CD14-positive monocyte (primary cell): ENCODE measurements around the gene UBR2. TPM values are rescaled to one million over a fixed set of nuclear protein-coding genes. Genes with fewer than 3 reads are reported as not detected.

Experiments
- DNase-seq, 3 donors: peaks; one replicate each; pipeline ENCODE4 v3.0.0-alpha.2; 2011 to 2022
- H2AFZ ChIP-seq: 2 replicates; pipeline ENCODE4 v1.6.0; 2012; ENCODE audit warnings: mild to moderate bottlenecking, low read depth, low read length, inconsistent platforms; ENCODE audit not compliant: insufficient read depth, poor library complexity, severe bottlenecking
- H3K27ac ChIP-seq, 2 donors: 1 replicate in 1 of 2; 2 replicates in 1 of 2; pipeline ENCODE4 v1.5.1; 2012 to 2013; ENCODE audit warnings: low read length in 2 of 2, control low read depth in 1 of 2, inconsistent platforms in 1 of 2, low read depth in 1 of 2, mild to moderate bottlenecking in 1 of 2
- H3K27me3 ChIP-seq, 2 donors: one replicate each; pipeline versions ENCODE4 v1.6.0 to v1.6.1; 2011 to 2013; ENCODE audit warnings: low read length in 2 of 2; ENCODE audit not compliant: control insufficient read depth in 2 of 2, insufficient read depth in 2 of 2
- H3K36me3 ChIP-seq, 2 donors: replicated peaks in 1 of 2; 1 replicate in 1 of 2; 2 replicates in 1 of 2; pipeline versions ENCODE4 v1.5.1 to v1.6.1; 2012 to 2013; ENCODE audit warnings: low read length in 2 of 2, control low read depth in 1 of 2, inconsistent platforms in 1 of 2, mild to moderate bottlenecking in 1 of 2; ENCODE audit not compliant: insufficient read depth in 2 of 2, control insufficient read depth in 1 of 2
- H3K4me1 ChIP-seq, 2 donors: 1 replicate in 1 of 2; 2 replicates in 1 of 2; pipeline versions ENCODE4 v1.5.1 to v1.6.1; 2012 to 2013; ENCODE audit warnings: low read length in 2 of 2, control low read depth in 1 of 2, inconsistent platforms in 1 of 2, mild to moderate bottlenecking in 1 of 2, moderate library complexity in 1 of 2; ENCODE audit not compliant: insufficient read depth in 2 of 2, control insufficient read depth in 1 of 2
- H3K4me2 ChIP-seq: replicated peaks from 2 replicates; pipeline ENCODE3; 2012; ENCODE audit warnings: low read length, moderate library complexity, mild to moderate bottlenecking; ENCODE audit not compliant: poor library complexity, severe bottlenecking; ENCODE audit errors: extremely low read depth
- H3K4me3 ChIP-seq, 3 experiments: fragments of 200-600 bp in 1 of 3; sonication (generic) in 1 of 3; replicated peaks in 1 of 3; 1 replicate in 2 of 3; 2 replicates in 1 of 3; pipeline ENCODE4 v1.5.1; 2011 to 2013; ENCODE audit warnings: low read length in 3 of 3, mild to moderate bottlenecking in 3 of 3, control low read depth in 2 of 3, low read depth in 2 of 3, inconsistent platforms in 1 of 3, moderate library complexity in 1 of 3
- H3K79me2 ChIP-seq: 2 replicates; pipeline ENCODE4 v1.6.0; 2012; ENCODE audit warnings: mild to moderate bottlenecking, control low read depth, inconsistent platforms, low read length, moderate library complexity; ENCODE audit not compliant: insufficient read depth
- H3K9ac ChIP-seq: 2 replicates; pipeline ENCODE4 v1.6.0; 2017; ENCODE audit warnings: low read length, mild to moderate bottlenecking; ENCODE audit not compliant: insufficient read depth, poor library complexity, severe bottlenecking
- H3K9me3 ChIP-seq, 2 donors: replicated peaks in 1 of 2; 1 replicate in 1 of 2; 2 replicates in 1 of 2; pipeline versions ENCODE4 v1.5.1 to v1.6.1; 2012 to 2013; ENCODE audit warnings: low read length in 2 of 2, control low read depth in 1 of 2; ENCODE audit not compliant: control insufficient read depth in 1 of 2, insufficient read depth in 1 of 2
- H4K20me1 ChIP-seq: 2 replicates; pipeline ENCODE4 v1.6.0; 2012; ENCODE audit warnings: mild to moderate bottlenecking, low read length, control low read depth, moderate library complexity; ENCODE audit not compliant: insufficient read depth
- H3K27ac Mint-ChIP-seq, 7 donors: one replicate each; pipeline ENCODE4 v1.8.0; 2020; ENCODE audit warnings: mild to moderate bottlenecking in 7 of 7, mixed read lengths in 7 of 7, moderate library complexity in 6 of 7, inconsistent platforms in 2 of 7
- H3K27me3 Mint-ChIP-seq, 3 donors: one replicate each; pipeline ENCODE4 v1.8.0; 2021 to 2022; ENCODE audit warnings: low read depth in 3 of 3, mild to moderate bottlenecking in 3 of 3, mixed read lengths in 3 of 3, moderate library complexity in 3 of 3, inconsistent platforms in 1 of 3
- H3K36me3 Mint-ChIP-seq, 2 donors: one replicate each; pipeline ENCODE4 v1.8.0; 2020; ENCODE audit warnings: mixed read lengths in 2 of 2, inconsistent platforms in 1 of 2, mild to moderate bottlenecking in 1 of 2
- H3K4me1 Mint-ChIP-seq: one replicate; pipeline ENCODE4 v1.8.0; 2020; ENCODE audit warnings: mild to moderate bottlenecking, mixed read lengths
- H3K4me3 Mint-ChIP-seq, 2 donors: one replicate each; pipeline ENCODE4 v1.8.0; 2020; ENCODE audit warnings: mild to moderate bottlenecking in 2 of 2, mixed read lengths in 2 of 2, moderate library complexity in 1 of 2
- H3K9me3 Mint-ChIP-seq, 7 donors: one replicate each; pipeline ENCODE4 v1.8.0; 2020 to 2022; ENCODE audit warnings: mixed read lengths in 7 of 7, mild to moderate bottlenecking in 6 of 7, moderate library complexity in 6 of 7, inconsistent platforms in 2 of 7
- WGBS: methylation state at CpG from one replicate; pipeline ENCODE4 v1.1.5; 2013; ENCODE audit warnings: missing lambda C conversion rate; ENCODE audit not compliant: insufficient coverage; 5-methylcytosine and 5-hydroxymethylcytosine counted together
- intact Hi-C, 2 donors: fragments of 100-400 bp; cut with micrococcal nuclease; formaldehyde crosslinking; loops; one replicate each; pipeline versions ENCODE4 v1.15.0 to v1.15.1; 2023
- polyA plus RNA-seq, 3 donors: library from polyadenylated mRNA; depleted of rRNA in 1 of 3; unstranded in 2 of 3; stranded (reverse) in 1 of 3; fragments of 300-500 nt in 2 of 3; fragments of >200 nt in 1 of 3; fragmentation: Illumina TruSeq in 2 of 3; gene quantifications; 1 replicate in 2 of 3; 2 replicates in 1 of 3; pipeline ENCODE4 v1.2.3, GENCODE V29; 2012 to 2021
- TF ChIP-seq, protein P1 (sequence below): fragments of 200-600 bp; IDR thresholded peaks from one replicate; pipeline ENCODE4 v1.8.0; 2022; ENCODE audit warnings: antibody characterized with exemption, mild to moderate bottlenecking

The UBR2 gene
- polyA plus RNA-seq, 3 donors: 9.0 to 17.8 (median 12.8) TPM

DNA sequence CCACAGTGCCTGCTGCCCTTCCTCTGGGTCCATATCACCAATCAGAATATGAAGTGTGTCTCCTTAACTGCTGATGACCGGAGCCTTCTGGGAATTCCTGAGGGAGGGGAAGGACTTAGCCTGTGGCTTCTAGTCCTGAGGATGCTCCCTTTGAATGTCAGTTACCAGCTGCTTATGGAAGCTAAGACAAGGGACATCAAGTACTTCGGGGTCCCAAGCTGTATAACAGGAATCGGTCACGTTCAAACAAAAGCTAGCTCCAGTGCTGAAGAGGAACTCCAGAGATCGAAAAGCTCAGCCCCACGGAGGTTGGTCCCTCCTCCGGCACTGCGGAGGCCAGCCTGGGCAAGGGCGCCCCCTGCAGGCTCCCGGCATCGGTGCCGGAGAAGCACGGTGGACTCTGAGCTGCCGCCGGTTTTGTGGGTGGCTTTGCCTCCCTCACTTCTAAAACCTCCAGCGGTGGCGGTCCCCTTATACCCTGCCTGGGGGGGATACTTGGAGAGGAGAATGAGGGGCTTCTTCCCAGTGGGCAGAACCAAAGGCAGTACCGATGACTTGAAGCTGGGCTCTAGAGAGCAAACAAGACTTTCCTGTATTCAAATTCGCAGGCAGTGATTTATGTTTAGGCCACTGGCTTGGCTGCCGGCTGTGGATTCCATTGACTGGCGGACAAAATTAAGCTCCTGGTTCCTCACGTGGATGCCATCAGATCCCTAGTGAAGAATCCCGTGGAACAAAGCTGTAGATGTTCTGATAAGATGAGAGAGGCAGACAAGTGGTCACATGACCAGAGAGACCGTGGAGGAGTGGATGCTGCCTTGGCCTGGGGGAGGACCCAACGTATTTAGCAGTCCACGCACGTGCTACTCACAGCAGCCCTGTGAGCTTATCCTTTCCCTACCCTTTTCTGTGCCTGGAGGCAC lies 16.2 kb upstream of the UBR2 start:
- intact Hi-C loops: loop anchor here (5.0 to 10.0 kb wide), 8 partner anchors 93 to 330 kb away; partner anchors contain the start of genes TRERF1 (in 2 of the 2) and MRPS10 (in 1 of the 2)
- 1% methylated on average over 14 of the region's 27 CpGs for WGBS
- no peaks in the 10 kb centered on the region for H4K20me1 ChIP-seq
- H3K4me3 ChIP-seq: peak overlapping the region; percentile 33 to 79 (median 51)
- H3K79me2 ChIP-seq: no peaks in the 10 kb centered on the region
- TF ChIP-seq, protein P1, sequence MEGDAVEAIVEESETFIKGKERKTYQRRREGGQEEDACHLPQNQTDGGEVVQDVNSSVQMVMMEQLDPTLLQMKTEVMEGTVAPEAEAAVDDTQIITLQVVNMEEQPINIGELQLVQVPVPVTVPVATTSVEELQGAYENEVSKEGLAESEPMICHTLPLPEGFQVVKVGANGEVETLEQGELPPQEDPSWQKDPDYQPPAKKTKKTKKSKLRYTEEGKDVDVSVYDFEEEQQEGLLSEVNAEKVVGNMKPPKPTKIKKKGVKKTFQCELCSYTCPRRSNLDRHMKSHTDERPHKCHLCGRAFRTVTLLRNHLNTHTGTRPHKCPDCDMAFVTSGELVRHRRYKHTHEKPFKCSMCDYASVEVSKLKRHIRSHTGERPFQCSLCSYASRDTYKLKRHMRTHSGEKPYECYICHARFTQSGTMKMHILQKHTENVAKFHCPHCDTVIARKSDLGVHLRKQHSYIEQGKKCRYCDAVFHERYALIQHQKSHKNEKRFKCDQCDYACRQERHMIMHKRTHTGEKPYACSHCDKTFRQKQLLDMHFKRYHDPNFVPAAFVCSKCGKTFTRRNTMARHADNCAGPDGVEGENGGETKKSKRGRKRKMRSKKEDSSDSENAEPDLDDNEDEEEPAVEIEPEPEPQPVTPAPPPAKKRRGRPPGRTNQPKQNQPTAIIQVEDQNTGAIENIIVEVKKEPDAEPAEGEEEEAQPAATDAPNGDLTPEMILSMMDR: peak; percentile 99
- H3K36me3 Mint-ChIP-seq: no peaks in the 10 kb centered on the region
- H3K4me1 Mint-ChIP-seq: peaks cover 35% of the 10 kb centered on the region
- peak overlapping the region; percentile 18 to 84 for H3K27ac ChIP-seq
- H3K4me1 ChIP-seq: peaks cover 23 to 33% of the 10 kb centered on the region in 2 donors
- peak overlapping the region; percentile 80 to 91 for H3K4me3 Mint-ChIP-seq
- peak overlapping the region; percentile 77 to 94 (median 88) for H3K27ac Mint-ChIP-seq
- no peaks in the 10 kb centered on the region for H3K9me3 Mint-ChIP-seq
- peak; percentile 82 to 83 (median 82) for DNase-seq
- H3K9ac ChIP-seq: peak overlapping the region; percentile 64
- no peaks in the 10 kb centered on the region for H3K36me3 ChIP-seq
- peak overlapping the region; percentile 92 for H2AFZ ChIP-seq
- H3K27me3 ChIP-seq: no peaks in the 10 kb centered on the region
- H3K27me3 Mint-ChIP-seq: peaks cover 0 to 7% (median 1%) of the 10 kb centered on the region in 3 donors
- no peaks in the 10 kb centered on the region for H3K9me3 ChIP-seq
- H3K4me2 ChIP-seq: peak overlapping the region; percentile 86

DNA sequence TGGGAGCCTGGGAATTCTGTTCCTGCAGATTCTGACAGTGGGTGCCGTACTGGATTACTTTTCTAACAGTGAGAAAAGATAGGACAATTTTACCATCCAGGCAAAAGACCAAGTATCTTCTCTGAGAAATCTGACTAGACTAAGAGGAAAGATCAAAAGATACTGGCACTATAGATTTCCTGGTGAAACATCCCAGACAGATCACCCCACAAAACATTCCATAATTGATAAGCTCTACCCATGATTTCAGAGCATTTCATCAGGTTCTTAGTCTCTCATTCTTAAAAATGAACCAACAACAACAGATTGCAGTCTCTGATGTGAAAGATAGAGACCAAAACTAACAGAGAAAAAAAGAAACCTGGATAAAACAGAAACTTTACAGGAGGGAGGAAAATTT lies 13.6 kb upstream of the UBR2 start:
- Histone ChIP-seq H3K79me2 (no peaks in the 10 kb centered on the region), H3K36me3 (no peaks in the 10 kb centered on the region), H3K4me2 (no peak overlapping the region), H3K9ac (no peak overlapping the region), H2AFZ (no peak overlapping the region), H3K27me3 (peaks cover 0 to 6% of the 10 kb centered on the region in 2 donors), H3K4me1 (peaks cover 18 to 34% of the 10 kb centered on the region in 2 donors), H3K4me3 (no peak overlapping the region), H3K9me3 (peaks cover 0 to 5% of the 10 kb centered on the region in 2 donors), H3K27ac (no peak overlapping the region), H4K20me1 (no peaks in the 10 kb centered on the region)
- Mint-ChIP-seq H3K4me3 (no peak overlapping the region), H3K27ac (no peak overlapping the region), H3K27me3 (peaks cover 7 to 24% (median 13%) of the 10 kb centered on the region in 3 donors), H3K36me3 (peaks cover 6 to 8% of the 10 kb centered on the region in 2 donors), H3K4me1 (peaks cover 37% of the 10 kb centered on the region), H3K9me3 (peaks cover 4 to 9% (median 7%) of the 10 kb centered on the region in 7 donors)
- intact Hi-C loops: no loop called here
- TF ChIP-seq, protein P1: no peak
- DNase-seq: no peak
- WGBS: no CpG with 5 or more reads among the region's 1 CpG
